A673 (cell line): ENCODE measurements around the gene CMTM5. TPM values are rescaled to one million over a fixed set of nuclear protein-coding genes. Genes with fewer than 3 reads are reported as not detected.

Experiments
- BruUV-seq: library from RNA; stranded (reverse); fragments of 400-500 nt; replicated peaks from 2 replicates; lab custom pipeline; 2021; lab: Mats Ljungman, UMichigan
- CTCF ChIA-PET: fragments of 300-600 bp; sonication (Branson Sonifier 250); formaldehyde crosslinking; loops from one replicate; lab custom pipeline; 2022; ENCODE audit warnings: antibody characterized with exemption; lab: Charles Lee
- POLR2A ChIA-PET: fragments of 300-600 bp; sonication (Branson Sonifier 250); formaldehyde crosslinking; loops from one replicate; lab custom pipeline; 2022; ENCODE audit warnings: antibody characterized with exemption; ENCODE audit not compliant: low non-redundant PET; lab: Charles Lee
- DNase-seq: peaks from one replicate; pipeline ENCODE4 v3.0.0-alpha.2; 2015; ENCODE audit warnings: low spot score
- H3K27ac ChIP-seq: fragments of 200-600 bp; sonication (generic); 2 replicates; pipeline ENCODE4 v1.5.1; 2016; ENCODE audit warnings: mixed run types, low read depth, mild to moderate bottlenecking, mixed read lengths, antibody characterized with exemption, low read length; ENCODE audit not compliant: poor library complexity, severe bottlenecking
- H3K27me3 ChIP-seq: fragments of 200-600 bp; sonication (generic); replicated peaks from 2 replicates; pipeline ENCODE4 v1.6.1; 2017; ENCODE audit warnings: mixed run types, low read depth, mild to moderate bottlenecking, mixed read lengths, antibody characterized with exemption, low read length; ENCODE audit not compliant: insufficient read depth, poor library complexity
- H3K36me3 ChIP-seq: fragments of 200-600 bp; sonication (generic); 2 replicates; pipeline ENCODE4 v1.6.1; 2016; ENCODE audit warnings: mixed run types, mild to moderate bottlenecking, mixed read lengths, antibody characterized with exemption, low read length; ENCODE audit not compliant: insufficient read depth, poor library complexity, severe bottlenecking
- H3K4me1 ChIP-seq: fragments of 200-600 bp; sonication (generic); 2 replicates; pipeline ENCODE4 v1.6.1; 2017; ENCODE audit warnings: mixed run types, mild to moderate bottlenecking, mixed read lengths, antibody characterized with exemption, low read length; ENCODE audit not compliant: insufficient read depth, poor library complexity, severe bottlenecking
- H3K4me3 ChIP-seq: fragments of 200-600 bp; sonication (generic); 2 replicates; pipeline ENCODE4 v1.5.1; 2016; ENCODE audit warnings: low read depth, mixed run types, mild to moderate bottlenecking, mixed read lengths, low read length; ENCODE audit not compliant: poor library complexity, severe bottlenecking
- H3K9me3 ChIP-seq: fragments of 200-600 bp; sonication (generic); 2 replicates; pipeline ENCODE4 v1.6.1; 2016; ENCODE audit warnings: mixed run types, low read depth, mild to moderate bottlenecking, mixed read lengths, antibody characterized with exemption, low read length; ENCODE audit not compliant: poor library complexity, severe bottlenecking
- EZH2 ChIP-seq: fragments of 200-600 bp; sonication (generic); IDR thresholded peaks from 2 replicates; pipeline ENCODE4 v1.6.1; 2017; ENCODE audit warnings: borderline replicate concordance, low read depth, mild to moderate bottlenecking, mixed read lengths, antibody characterized with exemption, low read length; ENCODE audit not compliant: poor library complexity, severe bottlenecking
- intact Hi-C: fragments of 100-400 bp; cut with micrococcal nuclease; formaldehyde crosslinking; loops from one replicate; pipeline ENCODE4 v1.10.0; 2022; ENCODE audit not compliant: unreplicated experiment
- total RNA-seq: library from RNA; stranded (reverse); gene quantifications from 2 replicates; pipeline ENCODE4 v1.2.3, GENCODE V29; 2021
- TF ChIP-seq, protein P1 (sequence below): fragments of 300-800, 200-600 bp; sonication (generic); conservative IDR thresholded peaks from 2 replicates; pipeline ENCODE4 v1.5.1; 2017; ENCODE audit warnings: low read depth, mild to moderate bottlenecking, antibody characterized with exemption, low read length, moderate library complexity, mixed read lengths

The CMTM5 gene
- total RNA-seq, 1 experiment from 2014 or later = not detected

- Histone ChIP-seq H3K27me3 (no peaks in the 10 kb centered on the region), H3K36me3 (peaks cover 50% of the 10 kb centered on the region), H3K9me3 (no peaks in the 10 kb centered on the region), H3K4me3 (no peak overlapping the region), H3K27ac (no peak overlapping the region), H3K4me1 (peaks cover 3% of the 10 kb centered on the region)
- intact Hi-C loops = no loop called here
- no peak for TF ChIP-seq EZH2
- TF ChIP-seq, protein P1, sequence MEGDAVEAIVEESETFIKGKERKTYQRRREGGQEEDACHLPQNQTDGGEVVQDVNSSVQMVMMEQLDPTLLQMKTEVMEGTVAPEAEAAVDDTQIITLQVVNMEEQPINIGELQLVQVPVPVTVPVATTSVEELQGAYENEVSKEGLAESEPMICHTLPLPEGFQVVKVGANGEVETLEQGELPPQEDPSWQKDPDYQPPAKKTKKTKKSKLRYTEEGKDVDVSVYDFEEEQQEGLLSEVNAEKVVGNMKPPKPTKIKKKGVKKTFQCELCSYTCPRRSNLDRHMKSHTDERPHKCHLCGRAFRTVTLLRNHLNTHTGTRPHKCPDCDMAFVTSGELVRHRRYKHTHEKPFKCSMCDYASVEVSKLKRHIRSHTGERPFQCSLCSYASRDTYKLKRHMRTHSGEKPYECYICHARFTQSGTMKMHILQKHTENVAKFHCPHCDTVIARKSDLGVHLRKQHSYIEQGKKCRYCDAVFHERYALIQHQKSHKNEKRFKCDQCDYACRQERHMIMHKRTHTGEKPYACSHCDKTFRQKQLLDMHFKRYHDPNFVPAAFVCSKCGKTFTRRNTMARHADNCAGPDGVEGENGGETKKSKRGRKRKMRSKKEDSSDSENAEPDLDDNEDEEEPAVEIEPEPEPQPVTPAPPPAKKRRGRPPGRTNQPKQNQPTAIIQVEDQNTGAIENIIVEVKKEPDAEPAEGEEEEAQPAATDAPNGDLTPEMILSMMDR = no peak
- no peak for DNase-seq
- ChIA-PET CTCF (no interaction called here), POLR2A (no interaction called here)
- BruUV-seq = no TSS peak
These were observed 20.2 kb upstream of the CMTM5 start for GRCh38 chr14:23356662-23357061.

DNA sequence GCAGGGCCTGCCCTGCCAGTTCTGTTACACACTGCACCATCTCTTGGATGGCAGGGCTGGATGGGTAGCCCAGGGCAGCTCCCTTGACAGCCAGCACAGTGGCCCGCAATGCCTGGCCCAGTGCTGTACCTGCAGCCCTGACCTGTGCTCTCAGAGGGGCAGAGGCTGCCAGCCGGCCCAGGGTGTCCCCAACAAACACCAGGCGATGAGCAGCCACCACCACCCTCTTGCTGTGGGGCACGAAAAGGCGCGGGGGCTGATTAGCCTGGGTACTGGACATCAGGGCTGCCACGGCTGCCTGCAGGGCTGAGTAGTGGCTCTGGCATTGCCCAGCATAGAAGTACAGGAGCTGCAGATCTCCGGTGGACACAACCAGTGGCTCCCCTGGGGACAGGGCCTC is 19.6 kb upstream of the CMTM5 start:
- Histone ChIP-seq H3K9me3 (no peaks in the 10 kb centered on the region), H3K4me1 (no peaks in the 10 kb centered on the region), H3K4me3 (no peak overlapping the region), H3K27ac (no peak overlapping the region), H3K36me3 (peaks cover 56% of the 10 kb centered on the region), H3K27me3 (no peaks in the 10 kb centered on the region)
- ChIA-PET POLR2A (no interaction called here), CTCF (no interaction called here)
- TF ChIP-seq, protein P1 = no peak
- TF ChIP-seq EZH2 = no peak
- intact Hi-C loops = no loop called here
- BruUV-seq = no TSS peak
- DNase-seq = no peak

DNA sequence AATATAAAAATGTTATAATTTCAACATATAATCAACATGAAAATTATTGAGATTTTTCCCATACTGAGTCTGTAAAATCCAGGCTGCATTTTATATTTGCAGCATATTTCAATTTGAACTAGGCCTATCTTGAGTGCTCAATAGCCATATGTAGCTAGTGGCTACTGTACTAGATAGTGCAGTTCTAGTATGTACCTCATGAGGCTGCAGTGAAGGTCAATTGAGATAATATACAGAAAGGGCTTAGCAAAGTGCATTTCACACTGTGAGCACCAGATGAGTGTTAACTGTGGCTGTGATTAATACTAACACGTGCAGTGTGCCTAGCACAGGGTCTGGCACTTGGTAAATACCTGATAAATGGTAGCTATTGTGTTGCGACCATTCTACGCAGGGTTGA is 18.8 kb upstream of the CMTM5 start:
- BruUV-seq = no TSS peak
- no peak for TF ChIP-seq EZH2
- TF ChIP-seq, protein P1 = no peak
- no peak overlapping the region for H3K27ac ChIP-seq
- CTCF ChIA-PET = interaction anchor here (0.6 kb wide), 1 partner anchor 752 kb away, joined by 3 read pairs; no protein-coding TSS in a partner anchor
- POLR2A ChIA-PET = interaction anchor here (0.6 kb wide), 1 partner anchor 123 kb away, joined by 3 read pairs; no protein-coding TSS in a partner anchor
- no peak overlapping the region for H3K4me3 ChIP-seq
- intact Hi-C loops = no loop called here
- no peaks in the 10 kb centered on the region for H3K4me1 ChIP-seq
- H3K36me3 ChIP-seq = peaks cover 59% of the 10 kb centered on the region
- no peak for DNase-seq
- no peaks in the 10 kb centered on the region for H3K9me3 ChIP-seq
- no peaks in the 10 kb centered on the region for H3K27me3 ChIP-seq
